Esophagus muscularis mucosa (tissue), 4 donors: ENCODE data around the gene CIITA. TPM values are rescaled to one million over a fixed set of nuclear protein-coding genes. Genes with fewer than 3 reads are reported as not detected.
A peak's percentile ranks its signal among the peaks of the same experiment; 100 is the strongest.

ENCODE experiments used
- DNase-seq: peaks from one replicate; pipeline ENCODE4 v3.0.0-alpha.2; 2017; ENCODE audit errors: extremely low spot score
- H3K27ac ChIP-seq, 4 donors: fragments of 200-600 bp; sonication (generic); replicated peaks in 1 of 4; 1 replicate in 3 of 4; 2 replicates in 1 of 4; pipeline ENCODE4 v1.5.1; 2016 to 2019; ENCODE audit warnings: mild to moderate bottlenecking in 1 of 4
- H3K27me3 ChIP-seq, 4 donors: fragments of 200-600 bp; sonication (generic); one replicate each; pipeline versions ENCODE4 v1.5.1 to v1.6.0; 2016 to 2019
- H3K36me3 ChIP-seq, 4 donors: fragments of 200-600 bp; sonication (generic); one replicate each; pipeline ENCODE4 v1.5.1; 2016 to 2019
- H3K4me1 ChIP-seq, 4 donors: fragments of 200-600 bp; sonication (generic); one replicate each; pipeline ENCODE4 v1.5.1; 2016 to 2019
- H3K4me3 ChIP-seq, 4 donors: fragments of 200-600 bp; sonication (generic); 1 replicate in 2 of 4; 2 replicates in 2 of 4; pipeline ENCODE4 v1.5.1; 2016 to 2019; ENCODE audit warnings: mild to moderate bottlenecking in 4 of 4, moderate library complexity in 1 of 4
- H3K9me3 ChIP-seq, 4 donors: fragments of 200-600 bp; sonication (generic); 1 replicate in 3 of 4; 2 replicates in 1 of 4; pipeline ENCODE4 v1.5.1; 2016 to 2019
- EP300 ChIP-seq: sonication (generic); formaldehyde crosslinking; IDR thresholded peaks from one replicate; pipeline ENCODE4 v1.6.1; 2017; ENCODE audit warnings: antibody characterized with exemption
- POLR2A ChIP-seq: fragments of 450-650 bp; IDR thresholded peaks from one replicate; pipeline ENCODE4 v1.6.1; 2017; ENCODE audit warnings: antibody characterized with exemption, moderate library complexity, mild to moderate bottlenecking, low read depth
- POLR2AphosphoS5 ChIP-seq, 2 donors: sonication (generic); formaldehyde crosslinking; IDR thresholded peaks; one replicate each; pipeline ENCODE4 v1.6.1; 2017; ENCODE audit warnings: antibody characterized with exemption in 2 of 2
- WGBS: methylation state at CpG from one replicate; pipeline ENCODE4 v1.1.5; 2018; 5-methylcytosine and 5-hydroxymethylcytosine counted together
- intact Hi-C: fragments of 100-400 bp; cut with DNase I; formaldehyde crosslinking; loops from one replicate; pipeline ENCODE4 v1.15.1; 2023
- total RNA-seq, 4 donors: library from RNA; depleted of rRNA; stranded (reverse); fragments of >200 nt; gene quantifications; one replicate each; pipeline versions ENCODE4 v1.1.0 to v1.2.1, GENCODE V29; 2016
- TF ChIP-seq, protein P1 (sequence below), 3 experiments: fragments of 200-600 bp in 2 of 3; fragments of 450-650 bp in 1 of 3; sonication (generic) in 2 of 3; IDR thresholded peaks; one replicate each; pipeline ENCODE4 v1.5.1; 2017 to 2019; ENCODE audit warnings: antibody characterized with exemption in 3 of 3, mild to moderate bottlenecking in 2 of 3, moderate library complexity in 1 of 3

Gene CIITA
- total RNA-seq, 4 donors from 2014 or later, result 6.8 to 11.2 (median 8.9) TPM

GRCh38 chr16:10840703-10841102 is 36.3 kb upstream of the CIITA start:
- TF ChIP-seq POLR2AphosphoS5 (IDR thresholded peaks at IDR 0.05), result no peak
- TF ChIP-seq POLR2A, result no peak
- no peak for TF ChIP-seq EP300
- TF ChIP-seq, protein P1, sequence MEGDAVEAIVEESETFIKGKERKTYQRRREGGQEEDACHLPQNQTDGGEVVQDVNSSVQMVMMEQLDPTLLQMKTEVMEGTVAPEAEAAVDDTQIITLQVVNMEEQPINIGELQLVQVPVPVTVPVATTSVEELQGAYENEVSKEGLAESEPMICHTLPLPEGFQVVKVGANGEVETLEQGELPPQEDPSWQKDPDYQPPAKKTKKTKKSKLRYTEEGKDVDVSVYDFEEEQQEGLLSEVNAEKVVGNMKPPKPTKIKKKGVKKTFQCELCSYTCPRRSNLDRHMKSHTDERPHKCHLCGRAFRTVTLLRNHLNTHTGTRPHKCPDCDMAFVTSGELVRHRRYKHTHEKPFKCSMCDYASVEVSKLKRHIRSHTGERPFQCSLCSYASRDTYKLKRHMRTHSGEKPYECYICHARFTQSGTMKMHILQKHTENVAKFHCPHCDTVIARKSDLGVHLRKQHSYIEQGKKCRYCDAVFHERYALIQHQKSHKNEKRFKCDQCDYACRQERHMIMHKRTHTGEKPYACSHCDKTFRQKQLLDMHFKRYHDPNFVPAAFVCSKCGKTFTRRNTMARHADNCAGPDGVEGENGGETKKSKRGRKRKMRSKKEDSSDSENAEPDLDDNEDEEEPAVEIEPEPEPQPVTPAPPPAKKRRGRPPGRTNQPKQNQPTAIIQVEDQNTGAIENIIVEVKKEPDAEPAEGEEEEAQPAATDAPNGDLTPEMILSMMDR (IDR thresholded peaks at IDR 0.05), result no peak
- Histone ChIP-seq H3K27me3 (peaks cover 0 to 34% (median 0%) of the 10 kb centered on the region in 4 donors), H3K36me3 (no peaks in the 10 kb centered on the region), H3K27ac (no peak overlapping the region), H3K4me1 (peaks cover 0 to 2% (median 0%) of the 10 kb centered on the region in 4 donors), H3K9me3 (no peaks in the 10 kb centered on the region), H3K4me3 (no peak overlapping the region)
- 78% methylated on average over 16 of the region's 16 CpGs for WGBS
- intact Hi-C loops, result no loop called here
- DNase-seq, result no peak

GRCh38 chr16:10846213-10846998 is 30.6 kb upstream of the CIITA start:
- WGBS, result 88% methylated on average over 14 of the region's 14 CpGs
- Histone ChIP-seq H3K36me3 (no peaks in the 10 kb centered on the region), H3K9me3 (no peaks in the 10 kb centered on the region), H3K4me1 (peaks cover 0 to 4% (median 1%) of the 10 kb centered on the region in 4 donors), H3K27me3 (peaks cover 0 to 23% (median 0%) of the 10 kb centered on the region in 4 donors), H3K27ac (peak overlapping the region in 3 of 4 donors; percentile 6 to 38 (median 38)), H3K4me3 (no peak overlapping the region)
- TF ChIP-seq EP300, result no peak
- TF ChIP-seq POLR2A, result no peak
- no peak for DNase-seq
- intact Hi-C loops, result no loop called here

- Histone ChIP-seq H3K9me3 (no peaks in the 10 kb centered on the region), H3K4me1 (peaks cover 0 to 12% (median 1%) of the 10 kb centered on the region in 4 donors), H3K36me3 (no peaks in the 10 kb centered on the region), H3K27ac (peak overlapping the region in 3 of 4 donors; percentile 6 to 38 (median 38)), H3K4me3 (no peak overlapping the region), H3K27me3 (peaks cover 0 to 15% (median 0%) of the 10 kb centered on the region in 4 donors)
- no peak for DNase-seq
- TF ChIP-seq EP300 (no peak), POLR2A (no peak), POLR2AphosphoS5 (IDR thresholded peaks at IDR 0.05) (no peak)
- TF ChIP-seq, protein P1 (IDR thresholded peaks at IDR 0.05), result no peak
- intact Hi-C loops, result no loop called here
- WGBS, result 52% methylated on average over 2 of the region's 2 CpGs
These were observed 29.8 kb upstream of the CIITA start for GRCh38 chr16:10847176-10847575.

DNA sequence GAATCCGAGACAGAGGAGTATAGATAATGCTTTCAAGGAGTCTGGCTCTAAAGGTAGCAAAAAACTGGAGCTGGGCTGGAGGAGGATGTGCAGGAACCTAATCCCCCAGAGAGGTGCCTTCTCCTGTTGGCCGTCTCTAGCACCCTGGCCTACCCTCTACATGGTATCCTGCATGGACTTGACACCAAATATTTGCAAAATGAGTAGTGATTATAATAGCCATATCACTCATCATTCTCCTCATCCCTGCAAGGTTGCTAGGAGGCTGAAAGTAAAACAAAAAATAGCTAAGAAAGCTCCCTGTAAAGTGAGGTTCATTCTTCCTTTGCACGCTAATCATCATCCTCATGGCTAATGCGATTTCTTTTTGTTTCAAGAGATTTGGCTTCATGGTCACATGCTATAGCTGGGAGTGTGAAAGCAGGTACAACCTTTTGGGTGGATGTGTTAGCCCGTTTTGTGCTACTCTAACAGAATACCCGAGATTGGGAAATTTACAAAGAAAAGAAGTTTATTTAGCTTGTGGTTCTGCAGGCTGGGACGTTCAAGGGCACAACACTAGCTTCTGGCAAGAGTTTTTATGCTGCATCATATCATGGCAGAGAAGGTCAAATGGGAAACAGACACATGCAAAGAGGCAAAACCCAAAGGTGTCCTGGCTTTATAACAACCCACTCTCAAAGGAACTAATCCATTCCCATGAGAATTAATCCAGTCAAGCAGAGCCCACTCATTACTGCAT is 27.1 kb upstream of the CIITA start:
- 68% methylated on average over 7 of the region's 7 CpGs for WGBS
- H3K27me3 ChIP-seq, result no peaks in the 10 kb centered on the region
- peaks cover 0 to 13% (median 0%) of the 10 kb centered on the region in 4 donors for H3K4me1 ChIP-seq
- H3K36me3 ChIP-seq, result no peaks in the 10 kb centered on the region
- TF ChIP-seq, protein P1 (IDR thresholded peaks at IDR 0.05), result no peak
- no peak for TF ChIP-seq POLR2A
- TF ChIP-seq EP300, result no peak
- no peak for TF ChIP-seq POLR2AphosphoS5 (IDR thresholded peaks at IDR 0.05)
- no peak overlapping the region for H3K4me3 ChIP-seq
- H3K27ac ChIP-seq, result no peak overlapping the region
- intact Hi-C loops, result no loop called here
- no peak for DNase-seq
- H3K9me3 ChIP-seq, result no peaks in the 10 kb centered on the region

DNA sequence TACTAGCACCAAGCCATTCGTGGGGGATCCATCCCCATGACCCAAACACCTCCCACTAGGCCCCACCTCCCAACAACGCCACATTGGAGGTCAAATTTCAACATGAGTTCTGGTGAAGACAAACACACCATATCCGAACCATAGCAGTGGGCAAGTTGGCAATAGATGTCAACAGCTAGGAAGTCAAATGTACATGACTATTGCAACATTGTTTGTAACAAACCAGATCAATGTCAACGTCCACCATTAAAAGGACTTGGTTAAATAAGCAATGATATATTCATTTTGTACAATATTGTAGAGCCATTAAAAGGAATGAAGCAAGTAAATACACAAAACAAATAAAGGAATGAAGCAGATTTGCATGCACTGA is 26.5 kb upstream of the CIITA start:
- no peaks in the 10 kb centered on the region for H3K9me3 ChIP-seq
- intact Hi-C loops, result no loop called here
- no peaks in the 10 kb centered on the region for H3K27me3 ChIP-seq
- DNase-seq, result no peak
- 88% methylated on average over 4 of the region's 4 CpGs for WGBS
- no peak for TF ChIP-seq POLR2AphosphoS5 (IDR thresholded peaks at IDR 0.05)
- no peak for TF ChIP-seq POLR2A
- no peak for TF ChIP-seq EP300
- TF ChIP-seq, protein P1 (IDR thresholded peaks at IDR 0.05), result no peak
- peaks cover 0 to 13% (median 0%) of the 10 kb centered on the region in 4 donors for H3K4me1 ChIP-seq
- H3K4me3 ChIP-seq, result no peak overlapping the region
- H3K27ac ChIP-seq, result no peak overlapping the region
- H3K36me3 ChIP-seq, result no peaks in the 10 kb centered on the region
